ENCODE data around the gene MACROD1. TPM values are rescaled to one million over a fixed set of nuclear protein-coding genes. Genes with fewer than 3 reads are reported as not detected.

Gene MACROD1
- total RNA-seq, 4 donors from 2014 or later, result 29.2 to 64.6 (median 46.2) TPM

- WGBS, result 91% methylated on average over 10 of the region's 10 CpGs
- Histone ChIP-seq H3K4me1 (peaks cover 6% of the 10 kb centered on the region), H3K36me3 (no peaks in the 10 kb centered on the region), H3K4me3 (no peak overlapping the region), H3K27me3 (no peaks in the 10 kb centered on the region), H3K27ac (no peak overlapping the region), H3K9me3 (no peaks in the 10 kb centered on the region)
- no peak for DNase-seq (ENCODE audit: low spot score in 2 of 2)
- no peak for TF ChIP-seq CTCF (IDR thresholded peaks at IDR 0.05)
- no peak for TF ChIP-seq POLR2A (IDR thresholded peaks at IDR 0.05)
- no peak for TF ChIP-seq EP300 (IDR thresholded peaks at IDR 0.05)
- no peak for TF ChIP-seq POLR2AphosphoS5 (IDR thresholded peaks at IDR 0.05)
Measured at GRCh38 chr11:64095273-64095817, 70.6 kb downstream of the MACROD1 start.

- no peak overlapping the region for H3K27ac ChIP-seq
- peaks cover 6% of the 10 kb centered on the region for H3K4me1 ChIP-seq
- 78% methylated on average over 18 of the region's 20 CpGs for WGBS
- no peak overlapping the region for H3K4me3 ChIP-seq
- H3K27me3 ChIP-seq, result no peaks in the 10 kb centered on the region
- no peak for DNase-seq (ENCODE audit: low spot score in 2 of 2)
- TF ChIP-seq POLR2A (IDR thresholded peaks at IDR 0.05), result no peak
- TF ChIP-seq POLR2AphosphoS5 (IDR thresholded peaks at IDR 0.05), result no peak
- no peak for TF ChIP-seq CTCF (IDR thresholded peaks at IDR 0.05)
- H3K36me3 ChIP-seq, result no peaks in the 10 kb centered on the region
- no peaks in the 10 kb centered on the region for H3K9me3 ChIP-seq
Measured at GRCh38 chr11:64094463-64095260, 71.3 kb downstream of the MACROD1 start.

GRCh38 chr11:64093233-64094039 is 72.5 kb downstream of the MACROD1 start:
- TF ChIP-seq POLR2AphosphoS5 (IDR thresholded peaks at IDR 0.05), result no peak
- TF ChIP-seq EP300 (IDR thresholded peaks at IDR 0.05), result no peak
- no peak for TF ChIP-seq POLR2A (IDR thresholded peaks at IDR 0.05)
- TF ChIP-seq CTCF (IDR thresholded peaks at IDR 0.05), result no peak
- no peaks in the 10 kb centered on the region for H3K9me3 ChIP-seq
- H3K27me3 ChIP-seq, result no peaks in the 10 kb centered on the region
- no peak overlapping the region for H3K4me3 ChIP-seq
- peaks cover 17% of the 10 kb centered on the region for H3K4me1 ChIP-seq
- 91% methylated on average over 10 of the region's 13 CpGs for WGBS
- no peak overlapping the region for H3K27ac ChIP-seq
- DNase-seq (ENCODE audit: low spot score in 2 of 2), result no peak
- no peaks in the 10 kb centered on the region for H3K36me3 ChIP-seq

- Histone ChIP-seq H3K4me1 (peaks cover 19% of the 10 kb centered on the region), H3K27me3 (no peaks in the 10 kb centered on the region)
- 85% methylated on average over 8 of the region's 8 CpGs for WGBS
Measured at GRCh38 chr11:64092761-64093136, 73.2 kb downstream of the MACROD1 start.

More at GRCh38 chr11:64092761-64093136, 73.2 kb downstream of the MACROD1 start:
- TF ChIP-seq POLR2AphosphoS5 (IDR thresholded peaks at IDR 0.05), result no peak
- no peak for TF ChIP-seq CTCF (IDR thresholded peaks at IDR 0.05)
- TF ChIP-seq EP300 (IDR thresholded peaks at IDR 0.05), result no peak
- no peak for TF ChIP-seq POLR2A (IDR thresholded peaks at IDR 0.05)
- H3K4me3 ChIP-seq, result no peak overlapping the region
- no peaks in the 10 kb centered on the region for H3K9me3 ChIP-seq
- H3K36me3 ChIP-seq, result no peaks in the 10 kb centered on the region
- no peak overlapping the region for H3K27ac ChIP-seq
- DNase-seq (ENCODE audit: low spot score in 2 of 2), result no peak

All from suprapubic skin (tissue), 4 donors.